Stimulated activated memory B cell treated with anti-CD40 and anti-IgM and Interleukin-4, amounts not matched to agents 10 μg/mL and 1 μg/mL and 100 μg/mL, for 72 hours (primary cell): ENCODE data around the gene NKX1-1.
A peak's percentile ranks its signal among the peaks of the same experiment; 100 is the strongest.

Experiments
- ATAC-seq: fragments of 150-1000 bp; cut with Tn5 transposase; 2 replicates; pipeline ENCODE4 v1.10.0; 2021
- H3K27ac Mint-ChIP-seq: one replicate; pipeline ENCODE4 v1.8.0; 2022; ENCODE audit warnings: mild to moderate bottlenecking, mixed read lengths
- H3K27me3 Mint-ChIP-seq: one replicate; pipeline ENCODE4 v1.8.0; 2022; ENCODE audit warnings: mixed read lengths
- H3K36me3 Mint-ChIP-seq: one replicate; pipeline ENCODE4 v1.8.0; 2022; ENCODE audit warnings: mixed read lengths
- H3K4me1 Mint-ChIP-seq: one replicate; pipeline ENCODE4 v1.8.0; 2022; ENCODE audit warnings: mixed read lengths
- H3K4me3 Mint-ChIP-seq: one replicate; pipeline ENCODE4 v1.8.0; 2022; ENCODE audit warnings: mild to moderate bottlenecking, moderate library complexity, mixed read lengths
- H3K9me3 Mint-ChIP-seq: one replicate; pipeline ENCODE4 v1.8.0; 2022; ENCODE audit warnings: mixed read lengths

NKX1-1 gene

GRCh38 chr4:1366371-1367229 lies 39.6 kb downstream of the NKX1-1 start:
- H3K27me3 Mint-ChIP-seq: no peaks in the 10 kb centered on the region
- H3K36me3 Mint-ChIP-seq: peaks cover 40% of the 10 kb centered on the region
- ATAC-seq: no peak
- H3K27ac Mint-ChIP-seq: no peak overlapping the region
- H3K4me1 Mint-ChIP-seq: peaks cover 9% of the 10 kb centered on the region
- H3K4me3 Mint-ChIP-seq: no peak overlapping the region
- H3K9me3 Mint-ChIP-seq: no peaks in the 10 kb centered on the region

GRCh38 chr4:1365271-1366178 lies 40.7 kb downstream of the NKX1-1 start:
- ATAC-seq: no peak
- Mint-ChIP-seq H3K9me3 (no peaks in the 10 kb centered on the region), H3K27me3 (no peaks in the 10 kb centered on the region), H3K4me1 (peaks cover 9% of the 10 kb centered on the region), H3K4me3 (no peak overlapping the region), H3K27ac (peak overlapping the region; percentile 36), H3K36me3 (peaks cover 30% of the 10 kb centered on the region)

- ATAC-seq: no peak
- Mint-ChIP-seq H3K27me3 (no peaks in the 10 kb centered on the region), H3K4me3 (no peak overlapping the region), H3K27ac (no peak overlapping the region), H3K4me1 (peaks cover 9% of the 10 kb centered on the region), H3K36me3 (peaks cover 29% of the 10 kb centered on the region), H3K9me3 (no peaks in the 10 kb centered on the region)
These were observed 41.5 kb downstream of the NKX1-1 start for GRCh38 chr4:1364748-1365147.

DNA sequence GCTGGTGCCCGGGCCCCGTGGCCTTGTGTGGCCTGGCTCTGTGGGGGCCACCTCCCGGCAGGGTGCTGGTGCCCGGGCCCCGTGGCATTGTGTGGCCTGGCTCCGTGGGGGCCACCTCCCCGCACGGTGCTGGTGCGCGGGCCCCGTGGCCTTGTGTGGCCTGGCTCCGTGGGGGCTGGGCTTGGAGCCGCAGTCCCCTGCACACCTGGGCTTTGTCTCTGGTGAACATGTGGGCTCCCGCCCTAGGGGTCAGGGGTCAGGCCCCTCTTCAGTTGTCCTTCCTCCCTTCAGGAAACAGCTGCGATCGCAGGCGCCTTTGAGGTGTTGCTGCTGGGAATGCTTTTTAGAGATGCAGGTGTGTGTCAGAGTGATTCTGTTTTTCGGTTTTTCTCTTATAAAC lies 42.0 kb downstream of the NKX1-1 start:
- ATAC-seq: no peak
- Mint-ChIP-seq H3K36me3 (peaks cover 25% of the 10 kb centered on the region), H3K4me1 (peaks cover 9% of the 10 kb centered on the region), H3K27ac (no peak overlapping the region), H3K9me3 (no peaks in the 10 kb centered on the region), H3K4me3 (no peak overlapping the region), H3K27me3 (no peaks in the 10 kb centered on the region)

DNA sequence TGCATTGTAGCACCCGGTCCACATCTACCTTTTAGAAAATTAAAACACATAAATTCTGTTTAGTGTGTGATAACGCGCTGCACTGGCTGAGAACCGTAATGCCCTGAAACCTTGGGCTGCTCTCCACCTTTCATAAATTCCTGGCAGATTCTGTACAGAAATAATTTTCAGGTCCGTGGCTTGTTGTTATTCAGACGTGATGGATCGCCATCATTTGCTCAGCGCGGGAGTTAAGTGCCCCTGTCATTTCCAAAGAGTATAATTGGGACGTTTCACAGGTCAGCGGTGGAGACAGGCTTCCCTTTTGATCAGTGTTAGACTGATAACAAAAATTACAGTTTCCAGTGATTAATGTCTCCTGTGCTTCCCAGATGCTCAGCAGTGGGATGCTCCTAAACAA lies 42.7 kb downstream of the NKX1-1 start:
- H3K27ac Mint-ChIP-seq: no peak overlapping the region
- no peak for ATAC-seq
- peaks cover 23% of the 10 kb centered on the region for H3K36me3 Mint-ChIP-seq
- no peaks in the 10 kb centered on the region for H3K27me3 Mint-ChIP-seq
- H3K4me1 Mint-ChIP-seq: peaks cover 9% of the 10 kb centered on the region
- no peak overlapping the region for H3K4me3 Mint-ChIP-seq
- no peaks in the 10 kb centered on the region for H3K9me3 Mint-ChIP-seq

DNA sequence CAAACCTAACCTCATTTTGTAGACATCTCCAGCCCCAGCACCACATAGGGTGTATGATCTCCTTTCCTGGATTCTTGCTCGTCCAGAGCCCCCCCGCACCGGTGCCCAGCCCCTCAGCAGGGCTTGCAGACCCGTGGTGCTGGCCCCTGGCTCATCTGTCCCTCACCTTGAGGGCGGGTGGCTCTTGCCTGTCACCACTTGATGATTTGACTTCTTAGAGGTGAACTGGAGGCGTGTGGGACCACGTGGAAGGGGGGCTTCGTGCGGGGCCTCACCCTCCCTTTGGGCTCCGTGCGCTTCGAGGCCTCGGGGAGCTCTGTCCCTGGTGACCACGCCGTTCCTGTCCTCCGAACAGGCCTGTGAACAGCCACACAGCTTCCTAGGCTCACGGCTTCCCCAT lies 43.7 kb downstream of the NKX1-1 start:
- H3K27me3 Mint-ChIP-seq: no peaks in the 10 kb centered on the region
- no peak overlapping the region for H3K27ac Mint-ChIP-seq
- peaks cover 20% of the 10 kb centered on the region for H3K36me3 Mint-ChIP-seq
- H3K4me1 Mint-ChIP-seq: peaks cover 9% of the 10 kb centered on the region
- ATAC-seq: no peak
- H3K4me3 Mint-ChIP-seq: no peak overlapping the region
- no peaks in the 10 kb centered on the region for H3K9me3 Mint-ChIP-seq

DNA sequence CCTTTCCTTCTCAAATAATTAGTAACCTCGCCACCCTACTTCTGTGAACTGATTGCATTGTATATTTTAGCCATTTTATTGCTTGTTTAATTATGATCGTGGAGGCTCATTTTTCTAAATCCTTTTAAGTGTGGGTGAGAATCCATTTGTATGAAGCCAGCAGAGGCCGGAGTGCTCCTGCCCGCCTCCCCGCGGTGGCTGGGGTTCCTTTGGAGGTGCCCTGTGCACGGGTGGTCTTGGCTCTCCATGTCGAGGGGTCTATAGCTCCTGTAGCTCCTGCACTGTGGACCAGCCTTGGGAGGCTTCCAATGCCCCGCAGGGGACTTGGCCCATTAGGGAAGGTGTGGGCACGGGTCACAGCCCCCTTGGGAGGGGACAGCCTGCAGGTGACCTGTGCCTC lies 44.2 kb downstream of the NKX1-1 start:
- Mint-ChIP-seq H3K4me3 (no peak overlapping the region), H3K4me1 (peaks cover 9% of the 10 kb centered on the region), H3K9me3 (no peaks in the 10 kb centered on the region), H3K36me3 (peaks cover 18% of the 10 kb centered on the region), H3K27me3 (no peaks in the 10 kb centered on the region), H3K27ac (no peak overlapping the region)
- no peak for ATAC-seq

DNA sequence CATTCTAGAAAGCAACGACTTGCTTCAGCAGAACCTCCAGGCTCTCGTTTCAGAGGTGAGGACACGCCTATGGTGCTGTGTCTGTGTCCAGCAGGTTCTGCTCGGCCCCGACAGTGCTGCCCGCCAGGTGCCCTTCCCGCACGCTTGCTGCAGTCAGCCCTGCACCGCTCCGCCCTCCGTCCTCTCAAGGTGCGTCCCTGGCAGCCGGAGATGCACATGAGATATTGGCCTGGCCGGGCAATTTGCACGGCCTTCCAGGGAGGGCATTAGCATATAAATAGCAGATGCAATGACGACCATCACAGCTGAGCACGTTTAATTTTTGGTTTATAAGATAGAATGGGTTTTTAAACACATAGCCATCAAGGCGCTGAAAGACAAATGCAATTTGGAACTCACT lies 44.8 kb downstream of the NKX1-1 start:
- Mint-ChIP-seq H3K27me3 (no peaks in the 10 kb centered on the region), H3K27ac (no peak overlapping the region)

GRCh38 chr4:1360423-1361283 lies 45.6 kb downstream of the NKX1-1 start:
- H3K27ac Mint-ChIP-seq: no peak overlapping the region
- peaks cover 8% of the 10 kb centered on the region for H3K4me1 Mint-ChIP-seq
- ATAC-seq: no peak
- H3K4me3 Mint-ChIP-seq: no peak overlapping the region
- H3K27me3 Mint-ChIP-seq: no peaks in the 10 kb centered on the region
- no peaks in the 10 kb centered on the region for H3K9me3 Mint-ChIP-seq
- H3K36me3 Mint-ChIP-seq: peaks cover 18% of the 10 kb centered on the region

More for the DNA sequence above, 44.8 kb downstream of the NKX1-1 start:
- Mint-ChIP-seq H3K36me3 (peaks cover 19% of the 10 kb centered on the region), H3K4me3 (no peak overlapping the region), H3K4me1 (peaks cover 10% of the 10 kb centered on the region), H3K9me3 (no peaks in the 10 kb centered on the region)
- ATAC-seq: no peak

DNA sequence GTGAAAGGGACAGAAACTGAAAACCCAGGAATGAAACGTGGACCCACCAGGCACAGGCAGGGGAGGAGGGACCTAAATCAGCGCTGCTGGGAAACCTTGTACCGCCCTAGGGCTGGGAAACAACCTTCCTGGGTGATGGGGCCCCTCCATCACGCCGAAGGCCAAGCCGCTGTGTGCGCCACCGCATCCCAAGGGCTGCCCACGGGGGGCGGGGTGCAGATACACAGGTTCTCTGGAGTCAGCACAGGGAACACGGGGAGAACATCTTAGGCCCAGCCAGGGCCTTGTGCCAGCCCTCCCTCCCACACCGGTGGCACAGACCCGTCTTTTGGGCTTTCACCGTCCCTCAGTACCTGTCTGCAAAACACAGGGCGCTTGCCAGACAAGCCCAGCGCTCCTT lies 46.3 kb downstream of the NKX1-1 start:
- no peaks in the 10 kb centered on the region for H3K27me3 Mint-ChIP-seq
- peaks cover 22% of the 10 kb centered on the region for H3K36me3 Mint-ChIP-seq
- no peak for ATAC-seq
- no peak overlapping the region for H3K27ac Mint-ChIP-seq
- no peak overlapping the region for H3K4me3 Mint-ChIP-seq
- no peaks in the 10 kb centered on the region for H3K9me3 Mint-ChIP-seq
- H3K4me1 Mint-ChIP-seq: peaks cover 6% of the 10 kb centered on the region

- H3K4me3 Mint-ChIP-seq: no peak overlapping the region
- no peak for ATAC-seq
- H3K27me3 Mint-ChIP-seq: no peaks in the 10 kb centered on the region
- no peaks in the 10 kb centered on the region for H3K9me3 Mint-ChIP-seq
- H3K27ac Mint-ChIP-seq: no peak overlapping the region
- H3K36me3 Mint-ChIP-seq: peaks cover 27% of the 10 kb centered on the region
- H3K4me1 Mint-ChIP-seq: peaks cover 6% of the 10 kb centered on the region
These were observed 47.1 kb downstream of the NKX1-1 start for GRCh38 chr4:1359144-1359501.

GRCh38 chr4:1358421-1359143 lies 47.7 kb downstream of the NKX1-1 start:
- Mint-ChIP-seq H3K9me3 (no peaks in the 10 kb centered on the region), H3K27ac (no peak overlapping the region), H3K4me1 (peaks cover 6% of the 10 kb centered on the region), H3K27me3 (no peaks in the 10 kb centered on the region), H3K4me3 (no peak overlapping the region), H3K36me3 (peaks cover 27% of the 10 kb centered on the region)
- ATAC-seq: no peak

DNA sequence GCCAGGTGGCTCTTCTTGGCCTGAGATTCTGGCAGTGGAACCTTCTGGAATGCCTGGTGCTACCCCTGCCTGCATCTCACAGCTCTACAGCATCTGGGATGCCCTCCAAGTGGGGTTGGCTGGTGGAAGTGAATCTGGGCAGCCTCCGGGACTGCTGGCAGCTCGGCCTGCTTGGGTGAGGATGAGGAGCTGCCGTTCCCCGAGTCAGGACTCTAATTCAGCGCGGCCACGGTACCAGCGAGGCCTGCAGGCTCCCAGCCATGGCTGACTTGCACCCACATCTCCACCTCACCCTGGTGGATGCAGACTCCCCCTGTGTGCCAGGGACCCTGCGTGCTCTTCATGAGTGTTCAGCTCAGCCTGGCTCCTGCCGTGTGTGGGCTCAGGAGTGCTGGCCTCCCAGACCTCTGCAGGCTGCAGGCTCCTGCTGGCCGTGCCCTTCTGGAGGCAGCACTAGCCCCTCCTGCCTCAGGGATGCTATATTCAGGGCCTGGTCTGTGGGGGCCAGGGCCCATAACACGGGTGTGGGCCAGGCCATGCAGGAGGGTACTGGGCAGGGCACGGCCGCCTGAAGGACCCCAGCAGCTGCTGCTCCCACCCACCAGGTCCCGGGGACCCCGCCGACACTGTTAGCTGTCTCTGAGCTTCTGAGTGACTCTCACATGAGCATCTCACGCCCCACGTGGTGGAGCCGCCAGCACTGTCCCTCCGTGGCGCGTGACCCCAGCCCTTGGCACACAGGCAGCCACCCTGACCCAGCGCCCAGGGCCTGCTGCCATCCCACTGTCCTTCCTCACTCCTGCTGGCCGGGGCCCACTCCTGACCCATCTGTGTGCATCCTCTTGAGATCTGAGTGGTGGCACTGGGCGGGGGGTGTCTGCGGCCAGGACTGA lies 48.6 kb downstream of the NKX1-1 start:
- Mint-ChIP-seq H3K4me3 (no peak overlapping the region), H3K4me1 (peaks cover 6% of the 10 kb centered on the region), H3K27me3 (no peaks in the 10 kb centered on the region), H3K27ac (no peak overlapping the region), H3K9me3 (no peaks in the 10 kb centered on the region), H3K36me3 (peaks cover 27% of the 10 kb centered on the region)
- ATAC-seq: peak; percentile 3
